Neutrophil (primary cell): ENCODE measurements around the gene SLC7A14.

Experiments
- H3K27ac ChIP-seq: fragments of 200-600 bp; sonication (generic); 2 replicates; pipeline ENCODE4 v1.5.1; 2016; ENCODE audit warnings: mild to moderate bottlenecking, moderate library complexity
- H3K27me3 ChIP-seq: fragments of 200-600 bp; sonication (generic); 2 replicates; pipeline ENCODE4 v1.6.0; 2016; ENCODE audit warnings: mild to moderate bottlenecking
- H3K36me3 ChIP-seq: fragments of 200-600 bp; sonication (generic); 2 replicates; pipeline ENCODE4 v1.5.1; 2017
- H3K4me1 ChIP-seq, 2 experiments: fragments of 200-600 bp in 1 of 2; sonication (generic) in 1 of 2; 1 replicate in 1 of 2; 2 replicates in 1 of 2; pipeline versions ENCODE4 v1.5.1 to v1.6.1; 2013 to 2016; ENCODE audit warnings: low read depth in 1 of 2, low read length in 1 of 2, mild to moderate bottlenecking in 1 of 2, moderate library complexity in 1 of 2; ENCODE audit not compliant: control insufficient read depth in 1 of 2, insufficient read depth in 1 of 2
- H3K4me3 ChIP-seq, 2 experiments: fragments of 200-600 bp in 1 of 2; sonication (generic) in 1 of 2; 1 replicate in 1 of 2; 2 replicates in 1 of 2; pipeline ENCODE4 v1.5.1; 2013 to 2016; ENCODE audit warnings: low read depth in 1 of 2, low read length in 1 of 2, mild to moderate bottlenecking in 1 of 2, moderate library complexity in 1 of 2
- H3K9me3 ChIP-seq: fragments of 200-600 bp; sonication (generic); 2 replicates; pipeline ENCODE4 v1.5.1; 2016
- TF ChIP-seq, protein P1 (sequence below): fragments of 200-600 bp; sonication (generic); IDR thresholded peaks from 2 replicates; pipeline ENCODE4 v1.5.1; 2016; ENCODE audit warnings: antibody characterized with exemption

SLC7A14 gene

GRCh38 chr3:170611751-170612150 lies 25.9 kb upstream of the SLC7A14 start:
- no peak overlapping the region for H3K27ac ChIP-seq
- H3K4me3 ChIP-seq: no peak overlapping the region
- H3K36me3 ChIP-seq: no peaks in the 10 kb centered on the region
- no peaks in the 10 kb centered on the region for H3K27me3 ChIP-seq
- TF ChIP-seq, protein P1, sequence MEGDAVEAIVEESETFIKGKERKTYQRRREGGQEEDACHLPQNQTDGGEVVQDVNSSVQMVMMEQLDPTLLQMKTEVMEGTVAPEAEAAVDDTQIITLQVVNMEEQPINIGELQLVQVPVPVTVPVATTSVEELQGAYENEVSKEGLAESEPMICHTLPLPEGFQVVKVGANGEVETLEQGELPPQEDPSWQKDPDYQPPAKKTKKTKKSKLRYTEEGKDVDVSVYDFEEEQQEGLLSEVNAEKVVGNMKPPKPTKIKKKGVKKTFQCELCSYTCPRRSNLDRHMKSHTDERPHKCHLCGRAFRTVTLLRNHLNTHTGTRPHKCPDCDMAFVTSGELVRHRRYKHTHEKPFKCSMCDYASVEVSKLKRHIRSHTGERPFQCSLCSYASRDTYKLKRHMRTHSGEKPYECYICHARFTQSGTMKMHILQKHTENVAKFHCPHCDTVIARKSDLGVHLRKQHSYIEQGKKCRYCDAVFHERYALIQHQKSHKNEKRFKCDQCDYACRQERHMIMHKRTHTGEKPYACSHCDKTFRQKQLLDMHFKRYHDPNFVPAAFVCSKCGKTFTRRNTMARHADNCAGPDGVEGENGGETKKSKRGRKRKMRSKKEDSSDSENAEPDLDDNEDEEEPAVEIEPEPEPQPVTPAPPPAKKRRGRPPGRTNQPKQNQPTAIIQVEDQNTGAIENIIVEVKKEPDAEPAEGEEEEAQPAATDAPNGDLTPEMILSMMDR: no peak
- H3K9me3 ChIP-seq: no peaks in the 10 kb centered on the region
- H3K4me1 ChIP-seq: no peaks in the 10 kb centered on the region

DNA sequence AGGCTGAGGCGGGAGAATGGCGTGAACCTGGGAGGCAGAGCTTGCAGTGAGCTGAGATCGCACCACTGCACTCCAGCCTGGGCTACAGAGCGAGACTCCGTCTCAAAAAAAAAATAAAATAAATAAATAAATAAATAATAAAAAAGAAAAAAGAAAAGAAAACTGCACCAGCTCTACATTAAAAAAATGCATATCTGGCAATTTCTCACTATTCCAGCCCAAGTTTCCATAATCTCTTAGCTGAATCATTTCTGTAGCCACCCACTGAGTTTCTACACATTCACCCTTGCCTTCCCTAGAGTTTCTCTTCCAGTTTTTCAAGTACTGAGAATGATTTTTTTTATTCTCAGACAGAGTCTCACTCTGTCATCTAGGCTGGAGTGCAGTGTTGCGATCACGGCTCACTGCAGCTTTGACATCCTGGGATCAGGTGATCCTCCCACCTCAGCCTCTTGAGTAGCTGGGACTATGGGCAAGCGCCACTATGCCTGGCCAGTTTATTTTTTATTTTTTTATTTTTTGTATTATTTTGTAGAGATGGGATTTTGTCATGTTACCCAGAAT lies 24.5 kb upstream of the SLC7A14 start:
- Histone ChIP-seq H3K36me3 (no peaks in the 10 kb centered on the region), H3K4me1 (no peaks in the 10 kb centered on the region), H3K9me3 (no peaks in the 10 kb centered on the region), H3K27ac (no peak overlapping the region), H3K27me3 (no peaks in the 10 kb centered on the region), H3K4me3 (no peak overlapping the region)
- TF ChIP-seq, protein P1: no peak

- Histone ChIP-seq H3K27me3 (no peaks in the 10 kb centered on the region), H3K36me3 (no peaks in the 10 kb centered on the region), H3K4me1 (no peaks in the 10 kb centered on the region), H3K9me3 (no peaks in the 10 kb centered on the region), H3K27ac (no peak overlapping the region), H3K4me3 (no peak overlapping the region)
- TF ChIP-seq, protein P1: no peak
Measured at GRCh38 chr3:170608475-170608874, 22.6 kb upstream of the SLC7A14 start.

DNA sequence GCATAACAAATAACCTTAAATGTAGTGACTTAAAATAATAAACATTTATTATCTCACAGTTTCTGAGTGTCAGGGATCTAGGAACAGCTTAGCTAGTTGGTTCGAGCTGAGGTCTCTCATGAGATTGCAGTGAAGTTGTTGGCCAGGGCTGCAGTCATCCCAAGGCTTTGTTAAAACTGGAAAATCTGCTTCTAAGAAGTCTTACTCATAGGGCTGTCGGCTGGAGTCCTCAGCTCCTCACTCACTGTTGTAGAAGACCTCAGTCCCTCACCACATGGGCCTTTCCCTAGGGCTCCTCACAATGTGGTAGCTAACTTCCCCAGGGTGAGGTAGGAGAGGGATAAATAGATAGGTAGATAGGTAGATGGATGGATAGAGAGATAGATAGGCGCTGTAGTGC lies 20.8 kb upstream of the SLC7A14 start:
- TF ChIP-seq, protein P1: no peak
- Histone ChIP-seq H3K4me3 (no peak overlapping the region), H3K4me1 (no peaks in the 10 kb centered on the region), H3K36me3 (no peaks in the 10 kb centered on the region), H3K9me3 (no peaks in the 10 kb centered on the region), H3K27ac (no peak overlapping the region), H3K27me3 (no peaks in the 10 kb centered on the region)

DNA sequence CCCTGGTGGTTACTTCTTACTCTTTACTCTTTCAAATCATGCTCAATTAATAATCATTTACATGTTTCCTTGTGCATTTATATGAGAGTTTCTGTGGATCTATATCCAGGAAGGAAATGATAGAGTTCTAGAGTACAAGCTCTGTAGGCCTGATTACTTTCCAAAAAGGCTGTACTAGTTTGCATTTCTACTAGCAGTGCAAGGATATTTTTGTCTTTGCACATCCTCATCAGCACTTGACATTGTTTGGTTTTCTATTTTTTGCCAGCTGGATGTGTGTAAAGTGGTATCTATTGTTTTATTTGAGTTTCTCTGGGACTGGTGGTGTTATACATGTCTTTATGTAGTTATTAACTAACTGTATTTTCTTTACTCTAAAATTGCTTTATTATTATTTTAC lies 19.6 kb upstream of the SLC7A14 start:
- no peaks in the 10 kb centered on the region for H3K4me1 ChIP-seq
- H3K36me3 ChIP-seq: no peaks in the 10 kb centered on the region
- no peaks in the 10 kb centered on the region for H3K9me3 ChIP-seq
- no peak overlapping the region for H3K27ac ChIP-seq
- no peak overlapping the region for H3K4me3 ChIP-seq
- H3K27me3 ChIP-seq: no peaks in the 10 kb centered on the region
- TF ChIP-seq, protein P1: no peak
